Measurements from ENCODE around the gene RAB40B.
"Not testable (repeated sequence)": the region's sequence is repeated elsewhere in the genome, so short reads cannot be mapped to it uniquely, and the experiment has no call there.

RAB40B gene, protein sequence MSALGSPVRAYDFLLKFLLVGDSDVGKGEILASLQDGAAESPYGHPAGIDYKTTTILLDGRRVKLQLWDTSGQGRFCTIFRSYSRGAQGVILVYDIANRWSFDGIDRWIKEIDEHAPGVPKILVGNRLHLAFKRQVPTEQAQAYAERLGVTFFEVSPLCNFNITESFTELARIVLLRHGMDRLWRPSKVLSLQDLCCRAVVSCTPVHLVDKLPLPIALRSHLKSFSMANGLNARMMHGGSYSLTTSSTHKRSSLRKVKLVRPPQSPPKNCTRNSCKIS

DNA sequence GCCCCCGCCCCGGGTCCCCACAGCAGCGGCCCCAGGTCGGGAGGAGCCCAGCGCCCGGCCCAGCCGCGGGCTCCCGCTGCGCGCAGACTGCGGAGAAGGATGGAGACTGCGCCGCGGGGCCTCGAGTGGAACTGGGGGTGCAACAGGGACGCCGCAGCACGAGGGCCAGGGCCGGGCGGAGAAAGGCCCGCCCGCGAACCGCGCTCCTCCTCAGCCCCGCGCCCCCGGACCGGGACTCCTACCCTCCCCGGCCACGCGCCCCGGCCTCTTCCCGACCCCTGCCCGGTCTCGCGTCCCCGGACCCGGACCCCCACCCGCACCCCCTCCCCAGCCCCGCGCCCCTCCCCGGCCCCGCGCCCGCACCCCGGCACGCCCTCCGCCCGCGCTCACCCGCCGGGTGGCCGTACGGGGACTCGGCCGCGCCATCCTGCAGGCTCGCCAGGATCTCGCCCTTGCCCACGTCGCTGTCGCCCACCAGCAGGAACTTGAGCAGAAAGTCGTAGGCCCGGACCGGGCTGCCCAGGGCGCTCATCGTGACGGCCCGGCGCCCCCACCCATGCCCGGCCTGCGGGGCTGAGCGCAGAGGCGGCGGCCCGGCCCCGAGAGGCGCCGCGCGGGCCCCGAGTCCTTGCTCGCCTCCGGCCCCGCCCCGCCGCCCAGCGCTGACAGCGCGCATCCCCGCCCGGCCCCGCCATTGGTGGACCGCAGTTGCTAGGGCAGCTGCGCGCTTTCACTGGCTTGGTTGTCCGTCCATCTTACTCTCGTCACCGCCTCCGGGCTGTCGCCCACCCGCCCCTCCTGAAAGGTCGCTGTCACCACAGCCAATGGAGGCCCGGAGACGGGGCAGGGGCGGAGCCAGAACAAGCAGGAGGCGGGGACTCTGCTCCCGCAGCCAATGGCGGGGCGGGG is at the start of gene RAB40B:
Gene RAB40B, minus strand, starts transcription at position 634 of the 909 bp plus-strand sequence. Its CDS starts 102 bp downstream, at position 532.
- Mint-ChIP-seq H3K9me3 (peaks cover 9% of the 10 kb centered on the region), H3K27ac (no peak within 1 kb of the TSS), H3K4me3 (peak within 1 kb of the TSS; percentile 87), H3K36me3 (peaks cover 10% of the 10 kb centered on the region), H3K27me3 (peaks cover 19% of the 10 kb centered on the region), H3K4me1 (peaks cover 16% of the 10 kb centered on the region)
- ATAC-seq = peak; percentile 99

DNA sequence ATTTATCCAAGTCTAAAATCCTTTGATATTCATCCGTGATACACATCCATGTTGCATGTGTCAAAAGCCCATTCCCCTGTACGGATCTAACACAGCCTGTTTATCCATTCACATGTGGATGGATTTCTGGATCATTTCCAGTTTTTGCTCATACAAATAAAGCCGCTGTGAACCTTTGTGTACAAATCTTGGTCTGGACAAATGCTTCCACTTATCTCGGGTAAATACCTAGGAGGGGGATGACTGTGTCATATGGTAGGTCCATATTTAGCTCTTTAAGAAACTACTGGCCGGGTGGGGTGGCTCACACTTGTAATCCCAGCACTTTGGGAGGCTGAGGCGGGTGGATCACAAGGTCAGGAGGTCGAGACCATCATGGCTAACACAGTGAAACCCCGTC is 47.0 kb upstream of the RAB40B start:
- Mint-ChIP-seq H3K27ac (no peak overlapping the region), H3K4me3 (no peak overlapping the region), H3K4me1 (no peaks in the 10 kb centered on the region), H3K27me3 (no peaks in the 10 kb centered on the region), H3K36me3 (peaks cover 19% of the 10 kb centered on the region), H3K9me3 (peaks cover 12% of the 10 kb centered on the region)
- ATAC-seq = no peak

DNA sequence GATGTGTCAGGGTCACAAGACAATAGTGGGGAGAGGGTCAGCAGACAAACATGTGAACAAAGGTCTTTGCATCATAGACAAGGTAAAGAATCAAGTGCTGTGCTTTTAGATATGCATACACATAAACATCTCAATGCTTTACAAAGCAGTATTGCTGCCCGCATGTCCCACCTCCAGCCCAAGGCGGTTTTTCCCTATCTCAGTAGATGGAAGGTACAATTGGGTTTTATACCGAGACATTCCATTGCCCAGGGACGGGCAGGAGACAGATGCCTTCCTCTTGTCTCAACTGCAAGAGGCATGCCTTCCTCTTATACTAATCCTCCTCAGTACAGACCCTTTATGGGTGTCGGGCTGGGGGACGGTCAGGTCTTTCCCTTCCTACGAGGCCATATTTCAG is 46.2 kb upstream of the RAB40B start:
- not testable (repeated sequence) for H3K27me3 Mint-ChIP-seq, ATAC-seq, H3K27ac Mint-ChIP-seq, H3K4me3 Mint-ChIP-seq, H3K4me1 Mint-ChIP-seq
- H3K36me3 Mint-ChIP-seq = peaks cover 26% of the 10 kb centered on the region
- peaks cover 15% of the 10 kb centered on the region for H3K9me3 Mint-ChIP-seq

DNA sequence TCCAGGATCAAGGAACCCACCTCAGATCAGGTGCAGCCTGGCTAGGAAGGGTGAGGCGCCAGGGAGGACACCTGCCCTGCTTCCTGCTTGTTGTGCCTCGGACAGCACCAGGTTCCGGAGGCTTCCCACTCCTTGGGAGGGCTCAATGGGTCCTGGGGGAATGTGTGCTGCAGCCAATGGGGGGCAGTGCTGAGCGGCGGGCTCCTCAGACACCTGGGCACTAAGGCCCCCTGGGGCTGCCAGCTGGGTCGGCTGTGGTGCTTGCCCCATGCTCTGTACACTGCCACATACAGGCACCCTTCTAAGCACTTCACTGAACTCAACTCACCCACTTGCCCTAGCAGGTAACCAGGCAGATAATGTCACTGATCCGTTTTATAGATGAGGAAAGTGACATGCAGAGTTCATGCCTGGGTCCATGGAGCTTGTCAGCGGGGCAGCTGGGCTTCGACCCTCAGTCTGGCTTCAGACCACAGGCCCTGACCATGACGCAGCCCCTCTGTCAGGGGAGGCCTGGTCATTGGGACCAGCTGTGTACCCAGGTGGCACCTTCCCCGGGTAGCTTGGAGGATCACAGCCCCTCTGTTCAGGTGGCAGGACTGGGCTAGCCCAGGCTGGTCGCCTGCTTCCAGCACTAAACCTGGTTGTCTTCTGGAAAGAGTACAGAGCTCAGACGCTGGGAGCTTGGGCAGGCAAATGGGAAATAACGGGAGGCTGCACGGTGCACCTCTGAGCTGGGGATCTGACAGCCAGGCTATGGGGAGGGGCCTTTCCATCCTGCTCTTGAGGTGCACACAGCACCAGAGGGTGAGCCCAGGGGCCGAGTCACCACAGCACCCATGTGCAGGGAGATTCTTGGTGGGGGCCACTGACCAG is 45.1 kb upstream of the RAB40B start:
- H3K9me3 Mint-ChIP-seq = peaks cover 13% of the 10 kb centered on the region
- H3K36me3 Mint-ChIP-seq = peaks cover 28% of the 10 kb centered on the region
- no peak overlapping the region for H3K27ac Mint-ChIP-seq
- H3K4me1 Mint-ChIP-seq = no peaks in the 10 kb centered on the region
- ATAC-seq = no peak
- H3K4me3 Mint-ChIP-seq = no peak overlapping the region
- H3K27me3 Mint-ChIP-seq = no peaks in the 10 kb centered on the region

DNA sequence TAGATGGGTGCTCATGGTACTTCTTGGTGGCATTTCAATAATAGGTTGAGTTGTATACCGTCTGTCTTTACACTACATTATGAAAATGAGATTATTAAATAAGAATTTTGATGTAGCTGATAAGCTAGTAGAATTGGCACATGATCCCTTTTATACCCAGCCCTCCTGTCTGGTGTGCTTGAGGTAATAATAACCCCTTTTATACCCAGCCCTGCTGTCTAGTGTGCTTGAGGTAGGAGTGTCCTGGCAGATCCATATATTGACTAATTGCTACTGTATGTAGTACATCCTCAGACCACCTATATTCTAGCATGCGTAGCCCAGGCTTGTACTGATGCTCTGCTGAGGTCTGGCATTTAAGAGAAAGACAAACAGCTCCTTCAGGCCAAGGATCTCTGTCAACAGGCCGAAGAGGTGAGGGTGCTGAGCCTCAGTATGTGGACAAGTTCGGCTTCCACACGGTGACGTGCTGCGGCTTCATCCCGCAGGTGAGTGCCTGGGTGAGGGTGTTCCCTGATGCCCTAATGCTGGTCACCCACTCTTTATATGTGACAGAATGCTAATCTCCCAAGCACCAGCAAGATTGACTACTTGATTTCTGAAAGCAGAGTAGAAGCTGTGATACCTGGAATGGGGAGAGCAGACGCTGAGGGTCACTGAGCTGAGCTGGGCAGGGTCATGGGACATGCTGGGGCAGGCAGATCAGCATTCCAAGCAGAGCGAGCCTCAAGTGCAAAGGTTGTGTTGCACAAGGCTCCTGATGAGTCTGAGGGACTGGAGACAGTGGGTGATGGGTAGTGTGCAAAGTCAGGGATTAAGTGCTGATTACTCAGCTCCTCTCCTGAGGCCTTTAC is 42.6 kb upstream of the RAB40B start:
- H3K9me3 Mint-ChIP-seq = peaks cover 11% of the 10 kb centered on the region
- H3K4me1 Mint-ChIP-seq = no peaks in the 10 kb centered on the region
- no peak for ATAC-seq
- peaks cover 6% of the 10 kb centered on the region for H3K27me3 Mint-ChIP-seq
- H3K36me3 Mint-ChIP-seq = peaks cover 28% of the 10 kb centered on the region
- H3K27ac Mint-ChIP-seq = no peak overlapping the region
- H3K4me3 Mint-ChIP-seq = no peak overlapping the region

DNA sequence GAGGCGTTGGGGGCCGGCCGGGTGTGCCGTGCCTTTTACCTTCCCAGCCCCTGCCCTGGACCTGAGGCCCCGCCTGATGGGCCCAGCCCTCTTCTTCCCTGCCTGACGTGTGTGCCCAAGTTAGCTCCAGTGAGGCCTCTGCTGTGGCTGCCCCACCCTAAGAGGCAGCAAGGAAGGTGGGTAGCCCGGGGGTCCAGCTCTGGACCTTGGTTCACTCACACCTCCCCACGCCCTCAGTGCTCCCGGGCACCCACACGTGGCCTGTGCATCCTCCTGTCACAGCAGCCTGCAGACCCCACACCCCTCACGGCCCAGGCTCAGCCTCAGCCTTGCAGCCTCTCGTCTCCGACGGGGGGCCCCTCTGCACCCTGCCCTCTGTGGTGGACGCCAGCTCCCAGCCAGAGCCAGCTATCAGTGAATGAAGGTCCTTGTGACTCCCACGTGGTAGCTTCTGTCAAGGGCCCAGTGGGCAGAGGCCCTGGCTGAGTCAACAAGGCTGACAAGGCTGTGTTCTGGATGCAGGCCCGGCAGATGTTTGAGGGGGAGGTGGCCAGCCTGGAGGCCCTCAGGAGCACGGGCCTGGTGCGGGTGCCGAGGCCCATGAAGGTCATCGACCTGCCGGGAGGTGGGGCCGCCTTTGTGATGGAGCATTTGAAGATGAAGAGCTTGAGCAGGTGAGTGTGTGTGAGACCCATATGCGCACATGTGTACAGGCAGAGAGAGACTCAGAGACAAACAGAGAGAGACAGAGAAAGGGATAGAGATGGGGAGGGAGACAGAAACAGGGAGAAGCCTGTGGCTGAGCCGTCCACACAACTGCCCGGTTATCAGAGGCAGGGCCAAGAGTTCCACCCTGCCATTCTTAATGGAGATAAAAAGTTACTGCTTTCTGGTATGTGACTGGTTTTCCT is 39.7 kb upstream of the RAB40B start:
- H3K4me3 Mint-ChIP-seq = no peak overlapping the region
- peaks cover 9% of the 10 kb centered on the region for H3K27me3 Mint-ChIP-seq
- H3K4me1 Mint-ChIP-seq = no peaks in the 10 kb centered on the region

DNA sequence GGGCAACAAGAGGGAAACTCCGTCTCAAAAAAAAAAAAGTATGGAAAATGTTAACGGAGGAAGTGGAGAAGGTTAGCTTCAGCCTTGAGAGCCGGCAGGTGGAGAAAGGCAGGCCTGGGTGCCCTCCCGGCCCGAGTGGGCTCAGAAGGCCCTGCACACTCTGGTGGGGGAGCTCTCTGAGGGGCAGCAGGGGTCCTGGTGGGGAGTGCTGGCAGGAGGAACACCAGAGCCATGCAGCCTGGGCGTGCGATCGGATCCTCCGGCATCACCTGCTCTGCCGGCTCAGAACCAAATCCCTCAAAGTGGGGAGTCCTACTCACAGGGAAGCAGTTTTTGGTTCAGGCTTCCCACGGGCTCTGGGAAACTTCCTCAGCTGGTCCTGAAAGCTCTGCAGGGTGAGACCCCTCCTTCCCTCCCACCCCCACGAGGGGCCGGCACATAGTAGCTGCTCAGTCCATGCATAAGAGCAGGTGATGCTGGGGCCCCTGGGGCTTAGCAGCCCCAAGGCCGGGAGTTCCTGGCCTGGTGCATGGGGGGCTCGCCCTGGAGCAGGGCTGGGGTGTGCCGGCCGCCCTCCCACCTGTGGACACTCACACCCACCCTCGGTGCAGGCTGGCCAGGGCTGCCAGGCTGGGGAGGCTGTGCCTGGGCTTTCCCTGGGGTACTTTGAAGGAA is 38.1 kb upstream of the RAB40B start:
- Mint-ChIP-seq H3K9me3 (peaks cover 15% of the 10 kb centered on the region), H3K27ac (no peak overlapping the region), H3K4me3 (no peak overlapping the region), H3K27me3 (peaks cover 9% of the 10 kb centered on the region), H3K36me3 (peaks cover 43% of the 10 kb centered on the region), H3K4me1 (no peaks in the 10 kb centered on the region)
- ATAC-seq = no peak

More for the DNA sequence above, 39.7 kb upstream of the RAB40B start:
- peaks cover 37% of the 10 kb centered on the region for H3K36me3 Mint-ChIP-seq
- no peak overlapping the region for H3K27ac Mint-ChIP-seq
- ATAC-seq = peak; percentile 53
- H3K9me3 Mint-ChIP-seq = peaks cover 13% of the 10 kb centered on the region

DNA sequence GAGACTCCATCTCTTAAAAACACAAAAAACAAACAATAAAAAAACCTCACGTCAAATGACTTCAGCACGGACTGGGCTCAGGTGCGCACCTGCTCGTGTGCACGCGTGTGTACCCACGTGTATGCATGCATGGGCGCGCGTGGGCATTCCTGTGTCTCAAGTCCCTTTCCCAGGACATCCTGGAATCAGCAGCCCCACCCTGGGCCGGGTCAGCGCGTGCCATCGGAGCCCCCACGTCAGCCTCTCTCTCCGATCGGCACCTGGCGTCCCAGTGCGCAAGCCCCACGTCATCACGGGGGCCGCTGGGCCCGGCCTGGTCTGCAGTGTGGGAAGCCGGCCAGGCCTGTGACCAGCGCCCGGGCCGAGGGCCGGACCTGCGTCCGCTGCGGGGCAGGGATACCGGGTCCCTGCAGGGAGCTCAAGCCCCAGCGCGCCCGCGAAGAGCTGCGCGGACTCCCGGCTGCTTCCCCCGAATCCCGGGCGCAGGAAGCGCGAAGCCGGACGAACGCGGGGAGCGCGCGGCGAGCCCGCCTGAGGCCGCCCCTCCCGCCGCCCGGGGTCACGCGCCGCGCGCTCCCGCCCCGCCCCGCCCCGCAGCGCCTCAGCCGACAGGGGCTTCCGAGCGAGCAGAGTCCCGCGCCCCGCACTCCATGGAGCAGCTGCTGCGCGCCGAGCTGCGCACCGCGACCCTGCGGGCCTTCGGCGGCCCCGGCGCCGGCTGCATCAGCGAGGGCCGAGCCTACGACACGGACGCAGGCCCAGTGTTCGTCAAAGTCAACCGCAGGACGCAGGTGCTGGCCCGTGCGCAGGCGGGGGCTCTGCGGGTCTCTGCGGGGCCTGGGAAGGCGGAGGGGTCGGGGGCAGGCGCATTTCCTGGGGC is 36.7 kb upstream of the RAB40B start, which contains the start of gene FN3K:
Gene FN3K, plus strand, starts transcription at position 629 of the 880 bp plus-strand sequence. Its CDS starts 22 bp downstream, at position 651.
- H3K9me3 Mint-ChIP-seq = peaks cover 6% of the 10 kb centered on the region
- peaks cover 9% of the 10 kb centered on the region for H3K27me3 Mint-ChIP-seq
- no peak within 1 kb of the TSS for H3K27ac Mint-ChIP-seq
- peak; percentile 49 for ATAC-seq
- H3K36me3 Mint-ChIP-seq = peaks cover 37% of the 10 kb centered on the region
- H3K4me3 Mint-ChIP-seq = peak within 1 kb of the TSS; percentile 35
- no peaks in the 10 kb centered on the region for H3K4me1 Mint-ChIP-seq

DNA sequence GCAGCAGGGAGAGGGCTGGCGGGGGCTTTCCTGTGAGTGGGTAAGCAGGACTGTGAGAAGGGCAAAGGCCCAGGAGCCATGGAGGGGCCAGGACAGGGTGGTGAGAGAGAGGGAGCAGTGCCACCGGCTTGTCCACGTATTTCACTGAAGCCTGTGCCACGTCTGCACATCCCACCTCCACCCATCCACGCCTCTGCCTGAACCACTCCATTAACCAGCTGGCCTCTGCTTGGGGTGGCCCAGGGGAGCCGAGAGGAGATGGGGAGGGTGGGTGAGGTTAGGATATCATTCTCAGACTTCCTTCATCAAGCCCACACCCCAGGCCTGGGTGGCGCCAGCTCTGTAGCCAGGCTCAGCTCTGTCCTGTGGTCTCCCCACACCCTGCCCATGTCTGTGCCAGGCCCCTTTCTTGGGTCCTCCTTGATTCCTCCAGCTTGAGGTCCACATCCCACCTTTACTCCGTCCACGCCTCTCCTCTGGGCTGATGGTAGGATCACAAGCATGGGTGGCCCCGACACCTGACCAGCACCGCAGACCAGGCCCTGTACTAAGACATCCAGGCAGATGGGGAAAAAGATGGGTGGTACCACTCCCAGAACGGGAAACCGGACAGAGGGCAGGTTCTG is 33.7 kb upstream of the RAB40B start:
- Mint-ChIP-seq H3K27ac (no peak overlapping the region), H3K4me3 (no peak overlapping the region)

DNA sequence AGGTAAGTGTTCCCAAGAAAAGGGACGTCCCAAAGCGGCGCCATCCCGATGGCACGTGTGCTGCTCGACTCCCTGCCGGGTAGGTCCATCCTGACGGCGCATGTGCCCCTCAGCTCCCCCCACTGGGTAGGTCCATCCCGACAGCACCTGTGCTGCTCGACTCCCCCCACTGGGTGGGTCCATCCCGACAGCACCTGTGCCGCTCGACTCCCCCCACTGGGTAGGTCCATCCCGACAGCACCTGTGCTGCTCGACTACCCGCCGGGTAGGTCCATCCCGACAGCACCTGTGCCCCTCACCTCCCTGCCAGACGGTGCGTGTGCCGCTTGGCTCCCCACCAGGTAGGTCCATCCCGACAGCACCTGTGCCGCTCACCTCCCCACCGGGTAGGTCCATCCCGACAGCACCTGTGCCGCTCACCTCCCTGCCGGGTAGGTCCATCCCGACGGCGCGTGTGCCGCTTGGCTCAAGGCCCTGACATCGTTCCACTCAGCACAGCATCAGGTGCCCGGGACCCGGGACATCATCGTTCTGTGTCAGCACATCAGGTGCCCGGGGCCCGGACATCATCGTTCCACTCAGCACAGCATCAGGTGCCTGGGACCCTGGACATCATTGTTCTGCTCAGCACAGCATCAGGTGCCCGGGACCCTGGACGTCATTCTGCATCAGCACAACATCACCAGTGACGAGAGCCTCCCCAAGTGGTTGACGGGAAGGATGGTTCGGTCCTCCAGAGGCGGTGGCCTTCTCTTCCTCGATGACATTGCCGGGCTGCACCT is 31.2 kb upstream of the RAB40B start:
- Mint-ChIP-seq H3K9me3 (peaks cover 6% of the 10 kb centered on the region), H3K27ac (no peak overlapping the region), H3K36me3 (peaks cover 61% of the 10 kb centered on the region), H3K4me3 (no peak overlapping the region), H3K4me1 (no peaks in the 10 kb centered on the region), H3K27me3 (no peaks in the 10 kb centered on the region)
- ATAC-seq = peak; percentile 63

More for the DNA sequence above, 33.7 kb upstream of the RAB40B start:
- no peak for ATAC-seq
- H3K27me3 Mint-ChIP-seq = peaks cover 9% of the 10 kb centered on the region
- H3K4me1 Mint-ChIP-seq = no peaks in the 10 kb centered on the region
- H3K9me3 Mint-ChIP-seq = peaks cover 6% of the 10 kb centered on the region
- H3K36me3 Mint-ChIP-seq = peaks cover 49% of the 10 kb centered on the region

DNA sequence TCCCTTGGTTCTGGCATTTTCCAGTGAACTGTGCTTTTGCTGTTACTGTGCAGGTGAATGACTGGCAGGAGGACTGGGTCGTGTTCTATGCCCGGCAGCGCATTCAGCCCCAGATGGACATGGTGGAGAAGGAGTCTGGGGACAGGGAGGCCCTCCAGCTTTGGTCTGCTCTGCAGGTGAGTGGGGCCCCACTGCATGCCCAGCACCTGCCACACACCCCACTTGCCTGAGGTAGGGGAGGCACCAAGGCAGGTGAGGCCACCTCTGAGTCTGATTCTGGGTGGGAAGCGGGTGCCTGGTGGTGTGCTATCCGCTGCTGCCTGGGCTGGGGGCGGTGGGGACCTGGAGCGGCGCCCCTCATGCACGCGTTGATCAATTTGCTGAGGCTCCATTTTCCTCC is 27.9 kb upstream of the RAB40B start:
- no peaks in the 10 kb centered on the region for H3K27me3 Mint-ChIP-seq
- no peak overlapping the region for H3K4me3 Mint-ChIP-seq
- H3K4me1 Mint-ChIP-seq = no peaks in the 10 kb centered on the region
- no peak overlapping the region for H3K27ac Mint-ChIP-seq
- H3K9me3 Mint-ChIP-seq = no peaks in the 10 kb centered on the region
- no peak for ATAC-seq
- peaks cover 51% of the 10 kb centered on the region for H3K36me3 Mint-ChIP-seq
